K562 (cell line): Measurements from ENCODE around the gene LINGO4. TPM values are rescaled to one million over a fixed set of nuclear protein-coding genes. Genes with fewer than 3 reads are reported as not detected.
A peak's percentile ranks its signal among the peaks of the same experiment; 100 is the strongest.

Experiments
- ARID1B ChIP-seq: fragments of 450-650 bp; IDR thresholded peaks from 2 replicates; pipeline ENCODE4 v1.6.1; 2016; ENCODE audit warnings: antibody characterized with exemption, mild to moderate bottlenecking, inconsistent platforms
- EGR1 ChIP-seq: fragments of 450-650 bp; conservative IDR thresholded peaks from 2 replicates; pipeline ENCODE4 v1.6.1; 2017; ENCODE audit warnings: mild to moderate bottlenecking
- EHMT2 ChIP-seq: fragments of 450-650 bp; IDR thresholded peaks from 2 replicates; pipeline ENCODE4 v1.6.1; 2018; ENCODE audit warnings: antibody characterized with exemption
- MIER1 ChIP-seq: fragments of 450-650 bp; IDR thresholded peaks from 2 replicates; pipeline ENCODE4 v1.6.1; 2016; ENCODE audit warnings: antibody characterized with exemption, mild to moderate bottlenecking, low read depth
- RAD21 ChIP-seq, 2 experiments: fragments of 250-450 bp in 1 of 2; fragments of 450-650 bp in 1 of 2; sonication (Bioruptor Pico) in 1 of 2; formaldehyde crosslinking in 1 of 2; IDR thresholded peaks in 1 of 2; conservative IDR thresholded peaks in 1 of 2; 2 replicates each; pipeline versions ENCODE4 v1.4.0 to v1.8.0; 2020 to 2022; ENCODE audit warnings: mild to moderate bottlenecking in 2 of 2, moderate library complexity in 1 of 2
- polyA plus RNA-seq, 8 experiments: library from polyadenylated mRNA; depleted of rRNA in 4 of 8; stranded (reverse) in 5 of 8; unstranded in 3 of 8; fragments of >200 nt; fragmentation: Nextera tagmentation in 2 of 8; fragmentation: Illumina TruSeq in 1 of 8; extraction: Ambion mirVana in 2 of 8; extraction: Trizol in 1 of 8; gene quantifications; 2 replicates each; pipeline versions ENCODE4 v1.2.1 to v1.2.3, GENCODE V29; 2011 to 2014; ENCODE audit warnings: inconsistent platforms in 1 of 8, missing spikeins in 1 of 8
- total RNA-seq, 7 experiments: library from RNA; depleted of rRNA in 6 of 7; stranded (reverse); fragments of >200 nt in 6 of 7; fragmentation: Illumina TruSeq in 2 of 7; extraction: Trizol in 2 of 7; gene quantifications; 2 replicates each; pipeline versions ENCODE4 v1.2.1 to v1.2.3, GENCODE V29; 2011 to 2021; ENCODE audit warnings: low replicate concordance in 1 of 7
- TF ChIP-seq, protein P1 (sequence below), 2 experiments: fragments of 450-650 bp; IDR thresholded peaks; 2 replicates each; pipeline ENCODE4 v1.6.1; 2018; ENCODE audit warnings: mild to moderate bottlenecking in 2 of 2, low read depth in 1 of 2; ENCODE audit not compliant: partially characterized antibody in 2 of 2
- TF ChIP-seq, protein P2 (sequence below): fragments of 200-800 bp; sonication (Bioruptor generic); IDR thresholded peaks from 2 replicates; pipeline ENCODE4 v1.6.1; 2017; ENCODE audit warnings: missing genetic modification characterization, missing compliant biosample characterization
- TF ChIP-seq, protein P3 (sequence below): fragments of 450-650 bp; IDR thresholded peaks from 2 replicates; pipeline ENCODE4 v1.6.1; 2018; ENCODE audit not compliant: partially characterized antibody

The LINGO4 gene
- total and polyA plus RNA-seq, 9 of the 15 experiments (the other 6 are each of a cell fraction or from before 2014, with no cell fraction given): not detected

- TF ChIP-seq, protein P1, sequence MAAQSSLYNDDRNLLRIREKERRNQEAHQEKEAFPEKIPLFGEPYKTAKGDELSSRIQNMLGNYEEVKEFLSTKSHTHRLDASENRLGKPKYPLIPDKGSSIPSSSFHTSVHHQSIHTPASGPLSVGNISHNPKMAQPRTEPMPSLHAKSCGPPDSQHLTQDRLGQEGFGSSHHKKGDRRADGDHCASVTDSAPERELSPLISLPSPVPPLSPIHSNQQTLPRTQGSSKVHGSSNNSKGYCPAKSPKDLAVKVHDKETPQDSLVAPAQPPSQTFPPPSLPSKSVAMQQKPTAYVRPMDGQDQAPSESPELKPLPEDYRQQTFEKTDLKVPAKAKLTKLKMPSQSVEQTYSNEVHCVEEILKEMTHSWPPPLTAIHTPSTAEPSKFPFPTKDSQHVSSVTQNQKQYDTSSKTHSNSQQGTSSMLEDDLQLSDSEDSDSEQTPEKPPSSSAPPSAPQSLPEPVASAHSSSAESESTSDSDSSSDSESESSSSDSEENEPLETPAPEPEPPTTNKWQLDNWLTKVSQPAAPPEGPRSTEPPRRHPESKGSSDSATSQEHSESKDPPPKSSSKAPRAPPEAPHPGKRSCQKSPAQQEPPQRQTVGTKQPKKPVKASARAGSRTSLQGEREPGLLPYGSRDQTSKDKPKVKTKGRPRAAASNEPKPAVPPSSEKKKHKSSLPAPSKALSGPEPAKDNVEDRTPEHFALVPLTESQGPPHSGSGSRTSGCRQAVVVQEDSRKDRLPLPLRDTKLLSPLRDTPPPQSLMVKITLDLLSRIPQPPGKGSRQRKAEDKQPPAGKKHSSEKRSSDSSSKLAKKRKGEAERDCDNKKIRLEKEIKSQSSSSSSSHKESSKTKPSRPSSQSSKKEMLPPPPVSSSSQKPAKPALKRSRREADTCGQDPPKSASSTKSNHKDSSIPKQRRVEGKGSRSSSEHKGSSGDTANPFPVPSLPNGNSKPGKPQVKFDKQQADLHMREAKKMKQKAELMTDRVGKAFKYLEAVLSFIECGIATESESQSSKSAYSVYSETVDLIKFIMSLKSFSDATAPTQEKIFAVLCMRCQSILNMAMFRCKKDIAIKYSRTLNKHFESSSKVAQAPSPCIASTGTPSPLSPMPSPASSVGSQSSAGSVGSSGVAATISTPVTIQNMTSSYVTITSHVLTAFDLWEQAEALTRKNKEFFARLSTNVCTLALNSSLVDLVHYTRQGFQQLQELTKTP (IDR thresholded peaks at IDR 0.05; ENCODE audit: low read depth in 1 of 2, partially characterized antibody in 2 of 2): peak in 1 of 2 experiments; percentile 53
- TF ChIP-seq, protein P2, sequence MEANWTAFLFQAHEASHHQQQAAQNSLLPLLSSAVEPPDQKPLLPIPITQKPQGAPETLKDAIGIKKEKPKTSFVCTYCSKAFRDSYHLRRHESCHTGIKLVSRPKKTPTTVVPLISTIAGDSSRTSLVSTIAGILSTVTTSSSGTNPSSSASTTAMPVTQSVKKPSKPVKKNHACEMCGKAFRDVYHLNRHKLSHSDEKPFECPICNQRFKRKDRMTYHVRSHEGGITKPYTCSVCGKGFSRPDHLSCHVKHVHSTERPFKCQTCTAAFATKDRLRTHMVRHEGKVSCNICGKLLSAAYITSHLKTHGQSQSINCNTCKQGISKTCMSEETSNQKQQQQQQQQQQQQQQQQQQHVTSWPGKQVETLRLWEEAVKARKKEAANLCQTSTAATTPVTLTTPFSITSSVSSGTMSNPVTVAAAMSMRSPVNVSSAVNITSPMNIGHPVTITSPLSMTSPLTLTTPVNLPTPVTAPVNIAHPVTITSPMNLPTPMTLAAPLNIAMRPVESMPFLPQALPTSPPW: peak; percentile 69
- peak; percentile 82 for TF ChIP-seq EGR1
- TF ChIP-seq MIER1: peak; percentile 84
- peak; percentile 95 for TF ChIP-seq EHMT2
- no peak for TF ChIP-seq ARID1B
- TF ChIP-seq RAD21 (CRISPR knock-in tag; conservative IDR thresholded peaks at IDR 0.05 in 1 of 2, IDR thresholded peaks at IDR 0.05 in 1 of 2): no peak
- TF ChIP-seq, protein P3, sequence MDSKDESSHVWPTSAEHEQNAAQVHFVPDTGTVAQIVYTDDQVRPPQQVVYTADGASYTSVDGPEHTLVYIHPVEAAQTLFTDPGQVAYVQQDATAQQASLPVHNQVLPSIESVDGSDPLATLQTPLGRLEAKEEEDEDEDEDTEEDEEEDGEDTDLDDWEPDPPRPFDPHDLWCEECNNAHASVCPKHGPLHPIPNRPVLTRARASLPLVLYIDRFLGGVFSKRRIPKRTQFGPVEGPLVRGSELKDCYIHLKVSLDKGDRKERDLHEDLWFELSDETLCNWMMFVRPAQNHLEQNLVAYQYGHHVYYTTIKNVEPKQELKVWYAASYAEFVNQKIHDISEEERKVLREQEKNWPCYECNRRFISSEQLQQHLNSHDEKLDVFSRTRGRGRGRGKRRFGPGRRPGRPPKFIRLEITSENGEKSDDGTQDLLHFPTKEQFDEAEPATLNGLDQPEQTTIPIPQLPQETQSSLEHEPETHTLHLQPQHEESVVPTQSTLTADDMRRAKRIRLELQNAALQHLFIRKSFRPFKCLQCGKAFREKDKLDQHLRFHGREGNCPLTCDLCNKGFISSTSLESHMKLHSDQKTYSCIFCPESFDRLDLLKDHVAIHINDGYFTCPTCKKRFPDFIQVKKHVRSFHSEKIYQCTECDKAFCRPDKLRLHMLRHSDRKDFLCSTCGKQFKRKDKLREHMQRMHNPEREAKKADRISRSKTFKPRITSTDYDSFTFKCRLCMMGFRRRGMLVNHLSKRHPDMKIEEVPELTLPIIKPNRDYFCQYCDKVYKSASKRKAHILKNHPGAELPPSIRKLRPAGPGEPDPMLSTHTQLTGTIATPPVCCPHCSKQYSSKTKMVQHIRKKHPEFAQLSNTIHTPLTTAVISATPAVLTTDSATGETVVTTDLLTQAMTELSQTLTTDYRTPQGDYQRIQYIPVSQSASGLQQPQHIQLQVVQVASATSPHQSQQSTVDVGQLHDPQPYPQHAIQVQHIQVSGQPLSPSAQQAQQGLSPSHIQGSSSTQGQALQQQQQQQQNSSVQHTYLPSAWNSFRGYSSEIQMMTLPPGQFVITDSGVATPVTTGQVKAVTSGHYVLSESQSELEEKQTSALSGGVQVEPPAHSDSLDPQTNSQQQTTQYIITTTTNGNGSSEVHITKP: peak; percentile 61
Measured at GRCh38 chr1:151828921-151829320, 23.7 kb upstream of the LINGO4 start (continued).
